HAP-1 (cell line): Measurements from ENCODE around the gene PRKAG2.
"Not testable (repeated sequence)": the region's sequence is repeated elsewhere in the genome, so short reads cannot be mapped to it uniquely, and the experiment has no call there.

Experiments
- DNase-seq, 2 experiments: peaks; one replicate each; pipeline ENCODE4 v3.0.0-alpha.2; 2016 to 2020; ENCODE audit warnings: low spot score in 2 of 2
- H3K27me3 ChIP-seq: fragments of 250-450 bp; sonication (Bioruptor Pico); 2 replicates; pipeline ENCODE4 v1.5.1; 2020; ENCODE audit warnings: low read depth, mild to moderate bottlenecking, moderate library complexity
- H3K36me3 ChIP-seq: fragments of 250-450 bp; sonication (Bioruptor Pico); replicated peaks from 2 replicates; pipeline ENCODE4 v1.5.1; 2020; ENCODE audit warnings: mild to moderate bottlenecking
- H3K4me1 ChIP-seq: fragments of 250-450 bp; sonication (Bioruptor Pico); 2 replicates; pipeline ENCODE4 v1.5.1; 2020; ENCODE audit warnings: mild to moderate bottlenecking
- H3K4me3 ChIP-seq: fragments of 250-450 bp; sonication (Bioruptor Pico); 2 replicates; pipeline ENCODE4 v1.5.1; 2020; ENCODE audit warnings: mild to moderate bottlenecking, moderate library complexity
- H3K9me3 ChIP-seq: fragments of 250-450 bp; sonication (Bioruptor Pico); 2 replicates; pipeline ENCODE4 v1.5.1; 2020; ENCODE audit warnings: mild to moderate bottlenecking, moderate library complexity
- in situ Hi-C: fragments of 300-500 bp; cut with MboI; formaldehyde crosslinking; loops from 3 replicates; pipeline ENCODE4 v1.14.3; 2020; ENCODE audit warnings: low sequenced_read_pairs, inconsistent platforms, mixed read lengths

The PRKAG2 gene

GRCh38 chr7:151876899-151877777, at the start of gene PRKAG2:
Gene PRKAG2, minus strand, starts transcription at chr7:151877115. Its CDS starts 495 bp downstream, at chr7:151876620.
- peak; percentile 52 to 78 for DNase-seq
- H3K36me3 ChIP-seq: no peaks in the 10 kb centered on the region
- peak within 1 kb of the TSS; percentile 59 for H3K4me3 ChIP-seq
- peaks cover under 1% of the 10 kb centered on the region; the same call in 1 of the 2 replicates for H3K27me3 ChIP-seq
- H3K4me1 ChIP-seq: peaks cover 2% of the 10 kb centered on the region
- in situ Hi-C loops: no loop called here
- H3K9me3 ChIP-seq: no peaks in the 10 kb centered on the region

DNA sequence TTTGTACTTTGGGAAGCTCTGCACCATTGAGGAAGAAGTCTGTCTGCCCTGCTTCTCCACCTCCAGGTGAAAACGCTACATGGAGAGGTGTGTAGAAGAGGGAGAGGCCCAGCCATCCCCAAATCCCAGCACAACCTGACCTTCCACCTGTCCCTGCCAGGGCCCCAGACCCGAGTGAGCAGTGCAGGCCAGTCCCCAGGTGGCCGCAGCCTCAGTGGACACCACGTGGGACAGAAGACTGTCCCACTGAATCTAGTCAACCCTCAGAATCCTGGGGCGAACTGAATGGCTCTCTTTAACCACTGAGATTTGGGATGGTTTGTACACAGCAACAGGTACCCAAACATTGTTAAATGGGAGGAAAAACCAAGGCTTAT, 49.4 kb upstream of the PRKAG2 start:
- Histone ChIP-seq H3K36me3 (no peaks in the 10 kb centered on the region), H3K27me3 (no peaks in the 10 kb centered on the region), H3K4me1 (no peaks in the 10 kb centered on the region), H3K4me3 (no peak overlapping the region), H3K9me3 (no peaks in the 10 kb centered on the region)
- DNase-seq: no peak
- in situ Hi-C loops: no loop called here

DNA sequence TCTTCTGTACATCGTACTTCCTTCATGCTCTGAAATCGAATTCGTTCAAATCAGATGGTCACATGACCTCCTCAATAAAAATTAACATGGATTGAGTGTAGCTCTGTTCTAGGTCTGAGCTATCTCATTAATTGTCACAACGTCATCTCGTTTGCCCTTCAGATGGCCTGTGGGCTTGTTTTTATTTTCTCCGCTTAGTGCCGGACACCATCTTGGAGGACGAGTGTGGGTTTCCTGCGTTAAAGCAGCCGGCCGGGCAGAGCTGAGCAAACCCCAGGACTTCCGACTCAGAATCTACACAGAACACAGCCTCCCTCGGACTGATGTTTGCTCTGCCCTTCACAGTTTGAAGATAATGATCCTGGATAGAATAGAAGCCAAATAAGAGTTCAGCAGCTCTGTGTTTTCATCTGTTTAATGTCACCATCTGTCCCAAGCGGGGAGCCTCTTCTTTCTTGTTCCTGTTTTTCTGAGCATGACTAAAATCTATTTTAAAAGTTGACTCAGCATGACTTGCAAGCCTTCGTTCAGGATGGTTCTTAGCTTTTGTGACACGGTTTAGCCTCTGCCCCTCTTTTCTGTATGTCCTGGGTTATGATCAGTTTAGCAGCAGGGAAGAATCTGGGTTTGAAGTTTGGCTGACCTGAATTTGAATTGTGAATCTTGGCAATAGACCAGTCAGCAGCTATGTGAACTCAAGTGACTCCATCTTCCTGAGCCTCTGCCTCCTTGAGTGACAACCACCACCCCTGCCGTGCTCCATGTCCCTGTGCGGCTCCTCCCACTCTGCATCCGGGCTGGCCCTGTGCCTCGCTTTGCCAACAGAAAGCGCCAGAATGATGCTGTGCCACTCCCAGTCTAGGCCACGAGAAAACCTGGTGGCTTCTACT, 48.8 kb upstream of the PRKAG2 start:
- in situ Hi-C loops: no loop called here
- no peaks in the 10 kb centered on the region for H3K4me1 ChIP-seq
- DNase-seq: no peak
- no peaks in the 10 kb centered on the region for H3K9me3 ChIP-seq
- no peaks in the 10 kb centered on the region for H3K36me3 ChIP-seq
- no peak overlapping the region for H3K4me3 ChIP-seq
- H3K27me3 ChIP-seq: no peaks in the 10 kb centered on the region

- in situ Hi-C loops: no loop called here
Measured at GRCh38 chr7:151924508-151924907, 47.6 kb upstream of the PRKAG2 start.

GRCh38 chr7:151924001-151924400, 47.1 kb upstream of the PRKAG2 start:
- H3K27me3 ChIP-seq: no peaks in the 10 kb centered on the region; the same call in 1 of the 2 replicates
- H3K36me3 ChIP-seq: no peaks in the 10 kb centered on the region
- H3K4me3 ChIP-seq: no peak overlapping the region
- no peaks in the 10 kb centered on the region for H3K4me1 ChIP-seq
- no peak for DNase-seq
- in situ Hi-C loops: no loop called here
- no peaks in the 10 kb centered on the region for H3K9me3 ChIP-seq

More at GRCh38 chr7:151924508-151924907, 47.6 kb upstream of the PRKAG2 start:
- Histone ChIP-seq H3K4me1 (no peaks in the 10 kb centered on the region), H3K4me3 (no peak overlapping the region), H3K36me3 (no peaks in the 10 kb centered on the region), H3K9me3 (no peaks in the 10 kb centered on the region), H3K27me3 (no peaks in the 10 kb centered on the region)
- no peak for DNase-seq

DNA sequence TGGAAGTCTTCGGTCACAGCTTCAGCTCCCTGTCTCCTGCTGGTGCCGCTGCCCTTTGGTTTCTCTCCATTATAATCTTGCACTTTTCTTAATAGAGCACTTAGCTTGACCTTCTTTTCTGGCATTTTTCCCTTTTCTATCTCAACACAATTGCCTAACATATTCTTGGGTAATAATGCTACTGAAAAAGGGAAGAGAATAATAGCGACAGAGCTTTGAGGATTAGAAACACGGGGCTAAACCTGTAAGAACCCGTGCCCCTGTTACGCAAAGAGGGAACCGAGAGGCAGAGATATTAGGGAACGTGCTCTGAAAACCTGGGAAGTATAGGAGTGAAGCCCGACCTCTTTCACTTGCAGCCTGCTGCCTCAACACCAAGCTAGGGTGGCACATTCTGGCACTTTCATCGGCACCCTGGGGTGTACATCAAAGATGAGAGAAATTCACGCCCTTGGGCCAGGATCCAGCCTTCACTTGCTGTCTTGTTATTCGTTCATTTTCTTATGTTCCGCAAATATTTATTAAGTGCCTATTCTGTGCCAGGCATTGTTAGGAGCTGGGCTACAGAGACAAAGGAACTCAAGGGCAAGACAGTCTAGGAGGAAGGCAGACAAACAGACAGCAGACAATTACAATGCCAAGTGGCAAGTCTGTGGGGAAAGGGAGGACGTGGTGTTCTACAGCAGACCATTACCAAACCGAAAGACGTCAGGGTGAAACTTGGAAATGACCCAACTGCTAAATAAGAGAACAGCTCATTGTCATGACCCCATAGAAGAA, 46.4 kb upstream of the PRKAG2 start:
- Histone ChIP-seq H3K9me3 (no peaks in the 10 kb centered on the region), H3K36me3 (no peaks in the 10 kb centered on the region), H3K27me3 (no peaks in the 10 kb centered on the region; the same call in 1 of the 2 replicates), H3K4me1 (no peaks in the 10 kb centered on the region), H3K4me3 (no peak overlapping the region)
- in situ Hi-C loops: no loop called here
- DNase-seq: no peak

- Histone ChIP-seq H3K36me3 (no peaks in the 10 kb centered on the region), H3K9me3 (no peaks in the 10 kb centered on the region), H3K4me1 (no peaks in the 10 kb centered on the region), H3K4me3 (no peak overlapping the region), H3K27me3 (no peaks in the 10 kb centered on the region; the same call in 1 of the 2 replicates)
- no peak for DNase-seq
- in situ Hi-C loops: no loop called here
Measured at GRCh38 chr7:151921451-151921850, 44.5 kb upstream of the PRKAG2 start.

- Histone ChIP-seq H3K4me1 (no peaks in the 10 kb centered on the region), H3K27me3 (no peaks in the 10 kb centered on the region; the same call in 1 of the 2 replicates), H3K4me3 (no peak overlapping the region), H3K9me3 (no peaks in the 10 kb centered on the region), H3K36me3 (no peaks in the 10 kb centered on the region)
- in situ Hi-C loops: no loop called here
- DNase-seq: no peak
Measured at GRCh38 chr7:151920488-151920887, 43.6 kb upstream of the PRKAG2 start.

- in situ Hi-C loops: no loop called here
- H3K4me1 ChIP-seq: no peaks in the 10 kb centered on the region
- no peaks in the 10 kb centered on the region for H3K36me3 ChIP-seq
- no peaks in the 10 kb centered on the region for H3K9me3 ChIP-seq
- no peak for DNase-seq
- no peaks in the 10 kb centered on the region; the same call in 1 of the 2 replicates for H3K27me3 ChIP-seq
- H3K4me3 ChIP-seq: no peak overlapping the region
Measured at GRCh38 chr7:151919595-151919994, 42.7 kb upstream of the PRKAG2 start.

- no peaks in the 10 kb centered on the region for H3K36me3 ChIP-seq
- H3K4me1 ChIP-seq: no peaks in the 10 kb centered on the region
- no peaks in the 10 kb centered on the region; the same call in 1 of the 2 replicates for H3K27me3 ChIP-seq
- H3K9me3 ChIP-seq: no peaks in the 10 kb centered on the region
- no peak overlapping the region for H3K4me3 ChIP-seq
- DNase-seq: no peak
- in situ Hi-C loops: no loop called here
Measured at GRCh38 chr7:151918510-151918843, 41.6 kb upstream of the PRKAG2 start.

DNA sequence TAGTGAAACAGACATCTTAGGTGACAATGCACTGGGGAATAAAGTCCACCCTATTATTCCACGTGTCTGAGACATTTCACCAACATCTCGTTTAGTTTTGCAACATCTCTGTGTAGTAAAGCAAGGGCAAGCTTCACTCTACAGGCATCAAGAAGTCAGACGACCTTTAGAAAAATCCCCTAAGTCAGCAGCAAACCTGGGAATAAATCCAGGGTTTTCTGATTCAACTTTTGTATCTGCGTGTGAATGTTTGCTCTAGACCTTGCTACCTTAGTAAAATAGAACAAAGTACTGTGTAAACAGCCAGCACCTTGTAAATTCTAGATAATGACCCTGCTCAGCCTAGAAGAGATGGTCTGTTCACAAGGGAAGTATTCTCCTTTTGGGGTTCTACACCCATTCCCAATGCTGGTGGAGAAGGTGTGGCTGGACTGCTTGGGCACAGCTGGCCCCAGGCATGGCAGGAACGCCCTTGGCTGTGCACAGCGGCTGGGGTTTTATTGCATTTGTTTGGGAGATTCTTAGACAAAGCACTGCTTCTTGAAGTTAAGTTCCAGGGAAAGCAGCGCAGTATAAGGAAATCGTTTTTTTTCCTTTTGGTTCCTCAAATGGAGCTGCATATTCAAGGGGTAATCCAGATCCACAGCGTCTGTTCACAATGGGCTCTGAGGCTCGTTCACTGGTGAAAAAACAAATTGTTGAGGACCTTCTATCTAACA, 41.0 kb upstream of the PRKAG2 start:
- in situ Hi-C loops: no loop called here
- H3K4me1 ChIP-seq: no peaks in the 10 kb centered on the region
- H3K27me3 ChIP-seq: no peaks in the 10 kb centered on the region; the same call in 1 of the 2 replicates
- H3K9me3 ChIP-seq: no peaks in the 10 kb centered on the region
- H3K4me3 ChIP-seq: no peak overlapping the region
- DNase-seq: no peak
- H3K36me3 ChIP-seq: no peaks in the 10 kb centered on the region

- Histone ChIP-seq H3K9me3 (no peaks in the 10 kb centered on the region), H3K27me3 (no peaks in the 10 kb centered on the region; the same call in 1 of the 2 replicates), H3K36me3 (no peaks in the 10 kb centered on the region), H3K4me1 (no peaks in the 10 kb centered on the region), H3K4me3 (no peak overlapping the region)
- in situ Hi-C loops: no loop called here
- DNase-seq: no peak
Measured at GRCh38 chr7:151914051-151914450, 37.1 kb upstream of the PRKAG2 start.

GRCh38 chr7:151910655-151911054, 33.7 kb upstream of the PRKAG2 start:
- in situ Hi-C loops, H3K4me1 ChIP-seq, H3K36me3 ChIP-seq, H3K4me3 ChIP-seq, H3K9me3 ChIP-seq, H3K27me3 ChIP-seq, DNase-seq: not testable (repeated sequence)
